KMS-11 (cell line): ENCODE measurements around the gene BNC1.

Experiments
- H2AFZ ChIP-seq: fragments of 200-600 bp; sonication (generic); 2 replicates; pipeline ENCODE4 v1.6.1; 2016; ENCODE audit warnings: antibody characterized with exemption, mixed run types, low read depth
- H3K27ac ChIP-seq: fragments of 200-600 bp; sonication (generic); 2 replicates; pipeline ENCODE4 v1.6.1; 2016; ENCODE audit warnings: mild to moderate bottlenecking, mixed run types
- H3K27me3 ChIP-seq: fragments of 200-600 bp; sonication (generic); 2 replicates; pipeline ENCODE4 v1.6.1; 2017; ENCODE audit warnings: mild to moderate bottlenecking, low read depth, mixed run types, moderate library complexity; ENCODE audit not compliant: insufficient read depth
- H3K36me3 ChIP-seq: fragments of 200-600 bp; sonication (generic); 2 replicates; pipeline ENCODE4 v1.6.1; 2017; ENCODE audit warnings: mild to moderate bottlenecking, mixed run types; ENCODE audit not compliant: insufficient read depth
- H3K4me1 ChIP-seq: fragments of 200-600 bp; sonication (generic); 2 replicates; pipeline ENCODE4 v1.6.1; 2016; ENCODE audit warnings: mild to moderate bottlenecking, low read depth, mixed run types; ENCODE audit not compliant: poor library complexity, severe bottlenecking
- H3K4me2 ChIP-seq: fragments of 200-600 bp; sonication (generic); 2 replicates; pipeline ENCODE4 v1.7.0; 2016; ENCODE audit warnings: mild to moderate bottlenecking, mixed run types
- H3K4me3 ChIP-seq: fragments of 200-600 bp; sonication (generic); IDR thresholded peaks from 2 replicates; pipeline ENCODE4 v1.6.1; 2017; ENCODE audit warnings: low read depth, low read length, mixed read lengths; ENCODE audit not compliant: insufficient read depth
- H3K79me2 ChIP-seq: fragments of 200-600 bp; sonication (generic); 2 replicates; pipeline ENCODE4 v1.6.1; 2016; ENCODE audit warnings: low read depth, mixed run types; ENCODE audit not compliant: insufficient read depth
- H3K9ac ChIP-seq: fragments of 200-600 bp; sonication (generic); 2 replicates; pipeline ENCODE4 v1.6.1; 2016; ENCODE audit warnings: mild to moderate bottlenecking, mixed run types
- H4K20me1 ChIP-seq: fragments of 200-600 bp; sonication (generic); 2 replicates; pipeline ENCODE4 v1.6.1; 2016; ENCODE audit warnings: mild to moderate bottlenecking, mixed run types; ENCODE audit not compliant: insufficient read depth
- TF ChIP-seq, protein P1 (sequence below): fragments of 200-600 bp; sonication (generic); conservative IDR thresholded peaks from 2 replicates; pipeline ENCODE4 v1.6.1; 2017; ENCODE audit warnings: low read depth, mild to moderate bottlenecking, antibody characterized with exemption, low read length, moderate library complexity, mixed read lengths

The BNC1 gene

DNA sequence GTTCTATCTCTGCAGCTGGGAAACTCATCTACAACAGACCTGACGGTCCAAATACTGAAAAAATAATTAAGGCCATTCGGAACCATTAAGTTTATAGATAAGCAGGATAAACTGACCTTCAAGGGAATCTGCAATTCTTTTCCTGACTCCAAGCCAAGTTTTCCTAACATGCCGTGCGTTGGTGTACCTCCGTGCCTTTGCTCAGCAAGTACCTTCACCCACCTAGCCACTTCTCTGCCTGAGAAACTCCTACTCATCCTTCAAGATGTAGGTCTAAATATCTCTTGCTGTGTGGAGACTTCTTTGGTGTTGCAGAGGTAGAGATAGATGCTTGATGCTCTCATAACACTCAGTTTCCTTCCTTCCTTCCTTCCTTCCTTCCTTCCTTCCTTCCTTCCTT lies 24.2 kb upstream of the BNC1 start:
- H3K4me1 ChIP-seq, result peaks cover 2% of the 10 kb centered on the region
- no peaks in the 10 kb centered on the region for H3K27me3 ChIP-seq
- no peak overlapping the region for H3K4me3 ChIP-seq
- H3K79me2 ChIP-seq, result no peaks in the 10 kb centered on the region
- no peaks in the 10 kb centered on the region for H3K36me3 ChIP-seq
- no peak overlapping the region for H2AFZ ChIP-seq
- no peak overlapping the region for H3K27ac ChIP-seq
- no peak overlapping the region for H3K9ac ChIP-seq
- TF ChIP-seq, protein P1, sequence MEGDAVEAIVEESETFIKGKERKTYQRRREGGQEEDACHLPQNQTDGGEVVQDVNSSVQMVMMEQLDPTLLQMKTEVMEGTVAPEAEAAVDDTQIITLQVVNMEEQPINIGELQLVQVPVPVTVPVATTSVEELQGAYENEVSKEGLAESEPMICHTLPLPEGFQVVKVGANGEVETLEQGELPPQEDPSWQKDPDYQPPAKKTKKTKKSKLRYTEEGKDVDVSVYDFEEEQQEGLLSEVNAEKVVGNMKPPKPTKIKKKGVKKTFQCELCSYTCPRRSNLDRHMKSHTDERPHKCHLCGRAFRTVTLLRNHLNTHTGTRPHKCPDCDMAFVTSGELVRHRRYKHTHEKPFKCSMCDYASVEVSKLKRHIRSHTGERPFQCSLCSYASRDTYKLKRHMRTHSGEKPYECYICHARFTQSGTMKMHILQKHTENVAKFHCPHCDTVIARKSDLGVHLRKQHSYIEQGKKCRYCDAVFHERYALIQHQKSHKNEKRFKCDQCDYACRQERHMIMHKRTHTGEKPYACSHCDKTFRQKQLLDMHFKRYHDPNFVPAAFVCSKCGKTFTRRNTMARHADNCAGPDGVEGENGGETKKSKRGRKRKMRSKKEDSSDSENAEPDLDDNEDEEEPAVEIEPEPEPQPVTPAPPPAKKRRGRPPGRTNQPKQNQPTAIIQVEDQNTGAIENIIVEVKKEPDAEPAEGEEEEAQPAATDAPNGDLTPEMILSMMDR, result no peak
- H3K4me2 ChIP-seq, result no peak overlapping the region
- H4K20me1 ChIP-seq, result no peaks in the 10 kb centered on the region

DNA sequence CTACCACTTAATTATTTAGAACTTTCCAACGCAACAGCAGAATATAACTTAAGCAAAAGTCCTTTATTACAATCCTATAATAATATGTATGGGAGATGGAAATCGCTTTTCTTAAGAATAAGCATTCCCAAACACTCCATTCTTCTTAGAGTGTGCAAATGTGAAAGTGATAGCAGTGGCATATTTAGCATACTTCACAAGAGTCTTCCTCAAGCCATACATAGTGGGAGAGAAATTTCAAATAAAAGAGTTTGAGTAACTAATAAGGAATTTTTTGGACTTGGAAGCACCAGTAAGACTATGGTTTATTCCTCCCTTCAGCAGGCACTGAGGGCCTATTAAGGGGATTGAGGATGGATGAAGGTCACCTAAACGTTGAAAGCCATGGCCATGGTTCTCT lies 22.1 kb upstream of the BNC1 start:
- no peaks in the 10 kb centered on the region for H4K20me1 ChIP-seq
- no peak overlapping the region for H2AFZ ChIP-seq
- no peak overlapping the region for H3K4me2 ChIP-seq
- no peak overlapping the region for H3K27ac ChIP-seq
- TF ChIP-seq, protein P1, result no peak
- peaks cover 2% of the 10 kb centered on the region for H3K4me1 ChIP-seq
- H3K4me3 ChIP-seq, result no peak overlapping the region
- no peaks in the 10 kb centered on the region for H3K79me2 ChIP-seq
- H3K27me3 ChIP-seq, result no peaks in the 10 kb centered on the region
- no peaks in the 10 kb centered on the region for H3K36me3 ChIP-seq
- H3K9ac ChIP-seq, result no peak overlapping the region

DNA sequence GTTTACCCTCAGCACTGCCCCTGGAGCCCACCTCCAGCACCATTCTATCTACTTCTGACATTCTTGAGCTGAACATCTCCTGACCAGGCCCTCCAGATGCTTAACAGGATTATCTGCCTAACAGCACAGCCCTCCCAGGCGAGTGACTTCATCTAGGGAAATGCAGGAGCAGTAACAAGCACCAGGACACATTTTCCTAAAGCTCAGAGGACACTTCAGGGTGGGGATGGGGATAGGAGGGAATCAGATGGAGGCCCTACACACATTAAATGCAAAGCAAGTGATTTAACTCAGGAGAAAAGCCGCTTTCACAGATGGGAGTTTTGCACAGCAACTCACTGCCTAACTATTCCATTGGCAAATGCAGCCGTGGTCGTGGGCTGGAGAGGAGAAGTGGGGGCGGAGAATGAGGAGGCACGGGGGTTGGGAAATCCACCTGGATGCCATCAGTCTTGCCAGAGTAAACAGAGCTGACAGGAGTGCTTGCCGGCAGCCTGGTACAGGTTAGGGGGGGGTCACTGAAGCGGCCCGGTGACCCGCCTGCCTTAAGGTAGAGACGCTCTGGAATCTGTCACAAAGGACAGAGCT lies 21.3 kb upstream of the BNC1 start:
- H3K36me3 ChIP-seq, result no peaks in the 10 kb centered on the region
- H3K27me3 ChIP-seq, result no peaks in the 10 kb centered on the region
- no peaks in the 10 kb centered on the region for H4K20me1 ChIP-seq
- no peak overlapping the region for H3K27ac ChIP-seq
- TF ChIP-seq, protein P1, result no peak
- H3K4me3 ChIP-seq, result no peak overlapping the region
- H3K4me2 ChIP-seq, result no peak overlapping the region
- H3K79me2 ChIP-seq, result no peaks in the 10 kb centered on the region
- peaks cover 2% of the 10 kb centered on the region for H3K4me1 ChIP-seq
- no peak overlapping the region for H2AFZ ChIP-seq
- no peak overlapping the region for H3K9ac ChIP-seq

DNA sequence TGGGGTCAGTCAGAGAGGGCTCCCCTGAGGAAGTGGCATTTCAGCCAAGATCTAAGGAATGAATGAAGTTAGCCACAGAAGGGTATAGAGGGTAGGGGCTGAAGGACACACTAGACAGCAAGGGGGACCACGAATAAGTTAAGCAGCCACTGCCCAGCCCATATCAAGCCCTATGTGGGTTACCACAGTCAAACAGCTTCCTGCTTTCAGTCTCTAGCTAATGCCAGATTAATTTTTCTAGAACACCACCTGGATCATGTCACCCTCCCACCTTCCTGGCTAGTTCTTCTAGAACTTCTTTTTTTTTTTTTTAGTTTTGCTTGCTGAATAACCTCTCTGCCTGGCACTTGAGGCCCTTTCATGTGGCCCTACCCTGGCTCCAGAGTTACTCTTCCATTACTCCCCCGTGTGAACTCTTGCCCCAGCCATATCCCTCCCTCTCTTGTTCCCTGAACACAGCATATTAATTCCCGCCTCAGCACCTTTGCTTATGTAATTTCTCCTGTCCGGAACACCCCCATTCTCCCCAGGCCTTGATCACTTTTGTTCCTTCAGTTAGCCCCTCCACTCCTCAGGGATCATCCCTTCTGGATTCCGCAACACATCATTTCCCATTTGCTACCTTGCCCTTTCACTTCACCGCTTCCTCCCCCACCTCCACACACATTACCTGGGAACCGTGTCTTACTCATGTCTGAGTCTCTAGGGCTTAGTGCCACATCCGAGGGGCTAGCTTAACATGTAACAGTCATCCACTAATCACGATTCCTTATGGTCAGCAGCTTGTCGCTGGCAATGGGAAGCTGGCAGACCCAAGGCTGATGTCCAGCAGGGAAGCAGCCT lies 20.6 kb upstream of the BNC1 start:
- TF ChIP-seq, protein P1, result no peak
- Histone ChIP-seq H4K20me1 (no peaks in the 10 kb centered on the region), H3K27me3 (no peaks in the 10 kb centered on the region), H3K79me2 (no peaks in the 10 kb centered on the region), H3K4me3 (no peak overlapping the region), H3K36me3 (no peaks in the 10 kb centered on the region), H3K27ac (no peak overlapping the region), H3K4me2 (no peak overlapping the region), H3K4me1 (no peaks in the 10 kb centered on the region), H3K9ac (no peak overlapping the region), H2AFZ (no peak overlapping the region)
